Nephron progenitor cell (in vitro differentiated cells): ENCODE results near the gene FAM120B.

Experiments
- DNase-seq: peaks from one replicate; pipeline ENCODE4 v3.0.0; 2021
- H3K27ac Mint-ChIP-seq: 2 replicates; pipeline ENCODE4 v1.8.0; 2021; ENCODE audit warnings: mild to moderate bottlenecking, moderate library complexity, mixed read lengths
- H3K27me3 Mint-ChIP-seq: 2 replicates; pipeline ENCODE4 v1.8.0; 2021; ENCODE audit warnings: mild to moderate bottlenecking, low read depth, mixed read lengths; ENCODE audit not compliant: poor library complexity
- H3K36me3 Mint-ChIP-seq: 2 replicates; pipeline ENCODE4 v1.8.0; 2021; ENCODE audit warnings: low read depth, mixed read lengths
- H3K4me1 Mint-ChIP-seq: 2 replicates; pipeline ENCODE4 v1.8.0; 2021; ENCODE audit warnings: mixed read lengths
- H3K4me3 Mint-ChIP-seq: 2 replicates; pipeline ENCODE4 v1.8.0; 2021; ENCODE audit warnings: mild to moderate bottlenecking, moderate library complexity, mixed read lengths
- H3K9me3 Mint-ChIP-seq: 2 replicates; pipeline ENCODE4 v1.8.0; 2021; ENCODE audit warnings: mild to moderate bottlenecking, moderate library complexity, mixed read lengths
- TF ChIP-seq, protein P1 (sequence below): fragments of 200-600 bp; sonication (generic); IDR thresholded peaks from 2 replicates; pipeline ENCODE4 v1.5.0; 2021; ENCODE audit warnings: antibody characterized with exemption

Gene FAM120B

DNA sequence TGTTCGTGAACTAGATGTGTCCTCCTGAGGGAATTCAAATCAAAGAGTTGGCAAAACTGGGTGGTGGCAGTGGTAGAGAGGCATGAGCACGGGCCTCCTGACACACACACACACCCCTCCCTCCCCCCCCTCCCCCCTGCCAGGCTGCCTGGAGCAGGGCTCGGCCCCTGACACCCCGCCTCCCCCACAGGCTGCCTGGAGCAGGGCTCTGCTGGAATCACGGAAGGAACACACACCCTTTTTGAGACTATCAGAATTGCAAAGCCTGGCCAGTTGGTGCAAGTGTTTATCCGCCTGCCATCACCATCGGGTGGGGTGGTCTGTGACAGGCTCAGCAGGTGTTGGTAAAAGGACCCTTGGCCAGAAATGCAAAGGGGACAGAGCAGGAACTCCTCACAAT is 59.0 kb downstream of the FAM120B start:
- peaks cover 37% of the 10 kb centered on the region for H3K4me1 Mint-ChIP-seq
- H3K27me3 Mint-ChIP-seq: no peaks in the 10 kb centered on the region
- no peaks in the 10 kb centered on the region for H3K9me3 Mint-ChIP-seq
- H3K36me3 Mint-ChIP-seq: peaks cover 60% of the 10 kb centered on the region
- no peak overlapping the region for H3K4me3 Mint-ChIP-seq
- no peak overlapping the region for H3K27ac Mint-ChIP-seq
- DNase-seq: no peak
- TF ChIP-seq, protein P1, sequence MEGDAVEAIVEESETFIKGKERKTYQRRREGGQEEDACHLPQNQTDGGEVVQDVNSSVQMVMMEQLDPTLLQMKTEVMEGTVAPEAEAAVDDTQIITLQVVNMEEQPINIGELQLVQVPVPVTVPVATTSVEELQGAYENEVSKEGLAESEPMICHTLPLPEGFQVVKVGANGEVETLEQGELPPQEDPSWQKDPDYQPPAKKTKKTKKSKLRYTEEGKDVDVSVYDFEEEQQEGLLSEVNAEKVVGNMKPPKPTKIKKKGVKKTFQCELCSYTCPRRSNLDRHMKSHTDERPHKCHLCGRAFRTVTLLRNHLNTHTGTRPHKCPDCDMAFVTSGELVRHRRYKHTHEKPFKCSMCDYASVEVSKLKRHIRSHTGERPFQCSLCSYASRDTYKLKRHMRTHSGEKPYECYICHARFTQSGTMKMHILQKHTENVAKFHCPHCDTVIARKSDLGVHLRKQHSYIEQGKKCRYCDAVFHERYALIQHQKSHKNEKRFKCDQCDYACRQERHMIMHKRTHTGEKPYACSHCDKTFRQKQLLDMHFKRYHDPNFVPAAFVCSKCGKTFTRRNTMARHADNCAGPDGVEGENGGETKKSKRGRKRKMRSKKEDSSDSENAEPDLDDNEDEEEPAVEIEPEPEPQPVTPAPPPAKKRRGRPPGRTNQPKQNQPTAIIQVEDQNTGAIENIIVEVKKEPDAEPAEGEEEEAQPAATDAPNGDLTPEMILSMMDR: no peak

DNA sequence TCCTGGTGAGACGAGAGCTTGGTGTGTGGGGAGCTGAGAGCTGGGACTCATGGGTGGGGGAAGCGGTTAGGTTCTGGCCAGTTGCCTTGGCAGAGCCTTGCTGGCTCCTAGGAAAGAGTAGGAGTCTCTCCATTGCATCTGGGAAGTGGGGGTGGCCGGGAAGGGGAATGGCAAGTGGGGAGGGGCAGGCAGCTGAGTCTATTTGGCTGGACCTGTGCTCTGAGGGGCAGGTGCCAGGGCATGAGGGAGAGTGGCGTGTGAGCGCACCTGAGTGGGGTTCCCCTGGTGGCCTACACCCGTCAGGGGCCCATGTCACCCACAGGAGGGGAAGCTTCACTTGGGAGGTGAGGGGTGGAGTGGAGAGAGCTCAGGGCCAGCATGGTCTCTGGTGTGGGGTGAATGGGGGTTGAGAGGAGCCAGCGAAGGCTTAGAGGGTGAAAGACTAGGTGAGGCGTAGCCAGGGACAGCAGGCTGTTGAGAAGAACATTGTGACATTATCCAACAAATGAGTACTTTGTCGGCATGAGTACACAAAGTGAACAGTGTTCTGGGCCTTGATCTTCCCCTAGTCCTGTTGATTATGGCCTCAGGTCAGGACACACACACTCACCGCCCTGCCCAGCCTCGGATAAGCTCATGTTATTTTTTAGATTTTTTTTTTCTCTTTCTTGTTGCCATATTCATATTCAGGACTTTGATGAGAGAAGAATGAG is 59.8 kb downstream of the FAM120B start:
- peak overlapping the region; percentile 55 for H3K27ac Mint-ChIP-seq

DNA sequence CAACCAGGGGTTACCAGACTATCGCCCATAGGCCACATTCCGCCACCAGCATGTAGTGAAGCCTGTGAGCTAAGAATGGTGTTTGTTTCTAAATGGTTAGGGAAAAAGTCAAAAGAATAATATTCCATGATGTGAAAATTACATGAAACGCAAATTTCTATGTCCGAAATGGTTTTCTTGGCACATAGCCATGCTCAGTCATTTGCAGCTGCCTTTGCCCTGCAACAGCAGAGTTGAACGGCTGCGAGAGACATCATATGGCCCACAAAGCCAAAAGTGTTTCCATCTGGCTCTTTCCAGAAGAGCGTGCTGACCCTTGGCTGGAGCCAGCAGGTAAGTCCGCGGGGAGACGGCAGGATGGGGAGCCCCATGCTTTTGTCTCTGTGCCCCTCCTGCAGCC is 60.7 kb downstream of the FAM120B start:
- TF ChIP-seq, protein P1: no peak
- Mint-ChIP-seq H3K27me3 (no peaks in the 10 kb centered on the region), H3K27ac (no peak overlapping the region), H3K4me3 (no peak overlapping the region), H3K9me3 (no peaks in the 10 kb centered on the region), H3K36me3 (peaks cover 60% of the 10 kb centered on the region), H3K4me1 (peaks cover 47% of the 10 kb centered on the region)
- no peak for DNase-seq

More for the DNA sequence above, 59.8 kb downstream of the FAM120B start:
- Mint-ChIP-seq H3K4me3 (no peak overlapping the region), H3K4me1 (peaks cover 44% of the 10 kb centered on the region), H3K36me3 (peaks cover 60% of the 10 kb centered on the region), H3K9me3 (no peaks in the 10 kb centered on the region), H3K27me3 (no peaks in the 10 kb centered on the region)
- TF ChIP-seq, protein P1: no peak
- DNase-seq: no peak

DNA sequence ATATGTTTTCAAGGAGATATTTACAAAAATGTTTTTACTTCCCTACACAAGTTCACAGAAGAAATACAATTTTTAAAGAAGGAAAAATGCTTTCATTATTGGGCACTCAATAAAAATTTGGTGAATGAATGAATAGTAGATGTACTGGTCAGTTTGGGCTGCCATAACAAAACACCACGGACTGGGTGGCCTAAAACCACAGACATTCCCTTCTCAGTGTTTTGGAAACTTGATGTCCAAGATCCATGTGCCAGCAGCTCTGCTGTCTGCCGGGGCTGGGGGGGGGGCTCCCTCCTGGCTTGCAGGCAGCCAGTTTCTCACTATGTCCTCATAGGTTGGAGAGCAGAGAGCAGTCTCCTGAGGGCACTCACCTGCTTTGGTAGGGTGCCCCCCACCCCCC is 62.0 kb downstream of the FAM120B start:
- no peaks in the 10 kb centered on the region for H3K27me3 Mint-ChIP-seq
- H3K36me3 Mint-ChIP-seq: peaks cover 52% of the 10 kb centered on the region
- no peaks in the 10 kb centered on the region for H3K9me3 Mint-ChIP-seq
- DNase-seq: no peak
- H3K4me3 Mint-ChIP-seq: no peak overlapping the region
- TF ChIP-seq, protein P1: no peak
- no peak overlapping the region for H3K27ac Mint-ChIP-seq
- H3K4me1 Mint-ChIP-seq: peaks cover 47% of the 10 kb centered on the region

DNA sequence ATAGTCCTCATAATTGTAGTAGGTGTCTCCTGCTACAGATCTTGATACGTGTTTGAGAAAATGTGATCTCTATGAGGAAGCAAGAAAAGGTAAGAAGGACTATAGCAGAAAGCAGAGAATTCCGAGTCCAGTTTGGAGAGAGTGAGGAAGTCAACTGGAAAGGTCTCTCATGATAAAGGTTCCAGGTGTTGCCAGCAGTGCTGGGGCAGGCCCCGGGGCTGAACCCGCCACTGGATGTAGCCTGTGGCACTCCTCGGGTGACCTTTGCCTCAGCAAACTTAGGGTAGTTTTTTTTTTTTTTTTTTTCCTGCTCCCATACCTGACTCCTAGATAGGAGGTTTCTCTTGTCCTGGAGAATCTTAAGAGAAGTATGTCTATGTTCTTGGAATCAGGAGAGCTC is 62.8 kb downstream of the FAM120B start:
- no peaks in the 10 kb centered on the region for H3K9me3 Mint-ChIP-seq
- DNase-seq: no peak
- H3K27ac Mint-ChIP-seq: peak overlapping the region; percentile 50
- TF ChIP-seq, protein P1: no peak
- H3K4me3 Mint-ChIP-seq: no peak overlapping the region
- H3K36me3 Mint-ChIP-seq: peaks cover 52% of the 10 kb centered on the region
- peaks cover 42% of the 10 kb centered on the region for H3K4me1 Mint-ChIP-seq
- H3K27me3 Mint-ChIP-seq: no peaks in the 10 kb centered on the region

DNA sequence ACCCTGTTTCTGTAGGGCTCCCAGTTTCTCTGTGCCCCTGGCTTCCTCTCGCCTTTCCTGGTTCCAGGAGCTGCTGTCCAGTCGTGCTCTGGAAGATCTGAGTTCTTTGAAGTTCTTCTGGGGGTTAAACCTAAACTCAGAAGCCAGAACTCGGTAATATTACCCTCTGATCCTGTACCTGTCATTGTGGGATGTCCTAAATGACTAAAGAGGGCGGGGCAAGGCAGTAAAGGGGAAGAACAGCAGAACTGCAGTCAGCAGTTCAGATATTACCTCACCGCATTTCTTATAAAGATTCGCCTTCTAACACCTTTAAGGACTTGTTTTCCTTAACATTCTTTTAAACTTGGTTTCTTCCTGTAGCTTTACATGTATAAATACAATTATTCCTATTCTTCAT is 63.9 kb downstream of the FAM120B start:
- Mint-ChIP-seq H3K4me3 (no peak overlapping the region), H3K27me3 (no peaks in the 10 kb centered on the region), H3K36me3 (peaks cover 48% of the 10 kb centered on the region), H3K4me1 (peaks cover 33% of the 10 kb centered on the region), H3K27ac (no peak overlapping the region), H3K9me3 (no peaks in the 10 kb centered on the region)
- TF ChIP-seq, protein P1: no peak
- no peak for DNase-seq
